ENCODE results near the gene MIB2.

- TF ChIP-seq POLR2A (IDR thresholded peaks at IDR 0.05) (no peak), EP300 (IDR thresholded peaks at IDR 0.05) (no peak)
These were observed 9.1 kb upstream of the MIB2 start for GRCh38 chr1:1606232-1606631.

All from ovary (tissue), 1 donor.